SJCRH30 (cell line): ENCODE measurements around the gene ING3. TPM values are rescaled to one million over a fixed set of nuclear protein-coding genes. Genes with fewer than 3 reads are reported as not detected.

ENCODE experiments used
- DNase-seq, 2 experiments: peaks; one replicate each; pipeline ENCODE4 v3.0.0-alpha.2; 2015 to 2020
- H3K27ac ChIP-seq: fragments of 250-450 bp; sonication (Bioruptor Pico); 2 replicates; pipeline ENCODE4 v1.5.1; 2020; ENCODE audit warnings: mild to moderate bottlenecking, moderate library complexity
- H3K27me3 ChIP-seq: fragments of 250-450 bp; sonication (Bioruptor Pico); 2 replicates; pipeline ENCODE4 v1.5.1; 2020; ENCODE audit warnings: mild to moderate bottlenecking, moderate library complexity
- H3K36me3 ChIP-seq: fragments of 250-450 bp; sonication (Bioruptor Pico); 2 replicates; pipeline ENCODE4 v1.5.1; 2020; ENCODE audit warnings: mild to moderate bottlenecking, moderate library complexity
- H3K4me1 ChIP-seq: fragments of 250-450 bp; sonication (Bioruptor Pico); 2 replicates; pipeline ENCODE4 v1.5.1; 2020; ENCODE audit warnings: mild to moderate bottlenecking, moderate library complexity
- H3K4me3 ChIP-seq: fragments of 250-450 bp; sonication (Bioruptor Pico); 2 replicates; pipeline ENCODE4 v1.5.1; 2020; ENCODE audit warnings: mild to moderate bottlenecking, moderate library complexity
- H3K9me3 ChIP-seq: fragments of 250-450 bp; sonication (Bioruptor Pico); replicated peaks from 2 replicates; pipeline ENCODE4 v1.5.1; 2020; ENCODE audit warnings: mild to moderate bottlenecking, moderate library complexity
- total RNA-seq: library from RNA; depleted of rRNA; stranded (reverse); fragments of >200 nt; shearing (Covaris generic); gene quantifications from 2 replicates; pipeline ENCODE4 v1.2.3, GENCODE V29; 2014

Gene ING3
- total RNA-seq, 1 experiment from 2014 or later = 40.1 TPM

DNA sequence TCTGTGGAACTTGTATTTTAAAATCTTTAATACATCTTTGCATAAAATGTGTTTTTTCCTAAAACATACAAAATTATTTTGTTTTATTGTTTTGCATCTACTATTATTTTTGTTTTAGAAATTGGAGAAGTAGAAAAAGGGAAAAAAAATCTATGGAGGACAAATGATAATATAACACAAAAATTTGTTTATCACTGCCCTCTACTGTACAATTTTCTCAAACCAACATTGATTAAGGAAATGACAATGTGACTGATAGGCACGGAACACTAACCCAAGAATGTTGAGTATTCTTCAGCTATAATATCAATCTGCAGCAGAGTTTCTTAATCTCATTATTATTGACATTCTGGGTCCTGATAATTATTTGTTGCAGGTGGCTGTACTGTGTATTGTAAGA is 9.5 kb upstream of the ING3 start:
- no peaks in the 10 kb centered on the region for H3K27me3 ChIP-seq
- H3K27ac ChIP-seq = no peak overlapping the region
- no peaks in the 10 kb centered on the region for H3K36me3 ChIP-seq
- DNase-seq = peak in 1 of 2 experiments; percentile 64
- H3K9me3 ChIP-seq = no peaks in the 10 kb centered on the region
- H3K4me1 ChIP-seq = no peaks in the 10 kb centered on the region; the same call in 1 of the 2 replicates
- no peak overlapping the region for H3K4me3 ChIP-seq

DNA sequence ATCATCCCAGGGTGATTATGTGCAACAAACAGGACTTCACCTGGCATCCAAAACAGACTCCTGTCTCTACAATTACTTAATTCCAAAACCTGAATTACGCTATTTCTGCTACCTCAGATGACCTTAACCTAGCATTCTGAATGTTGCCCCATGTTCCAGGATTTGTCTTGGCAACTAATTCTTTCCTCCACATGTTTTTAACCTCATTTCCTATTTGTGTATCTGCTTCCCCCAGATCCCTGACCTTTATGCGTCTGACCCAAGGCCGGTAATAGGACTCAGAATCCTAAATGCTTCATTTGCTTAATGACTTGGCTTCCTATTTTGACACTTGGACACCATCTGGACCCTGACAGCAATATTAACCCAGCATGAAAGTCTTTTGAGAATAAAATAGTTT is 8.7 kb upstream of the ING3 start:
- Histone ChIP-seq H3K27ac (no peak overlapping the region), H3K27me3 (no peaks in the 10 kb centered on the region), H3K4me1 (no peaks in the 10 kb centered on the region; the same call in 1 of the 2 replicates), H3K36me3 (no peaks in the 10 kb centered on the region), H3K4me3 (no peak overlapping the region), H3K9me3 (no peaks in the 10 kb centered on the region)
- DNase-seq = no peak

DNA sequence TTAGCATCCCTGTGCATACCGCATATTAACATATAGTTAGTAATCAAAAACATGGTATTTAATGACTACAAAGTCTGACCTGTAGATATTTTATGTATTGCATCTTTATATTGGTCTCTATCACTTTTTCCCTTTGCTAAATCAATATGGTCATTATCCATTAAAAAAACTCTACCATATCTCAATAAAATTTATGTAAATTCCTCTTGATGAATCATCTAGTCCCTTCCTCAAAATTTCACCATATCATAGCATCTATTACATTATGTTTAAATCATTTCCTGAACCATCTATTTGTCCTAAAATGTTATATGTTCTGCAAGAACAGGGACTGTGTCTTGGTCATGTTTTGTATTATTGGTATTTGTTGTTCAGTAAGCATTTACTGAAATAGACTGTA is 7.7 kb upstream of the ING3 start:
- no peaks in the 10 kb centered on the region; the same call in 1 of the 2 replicates for H3K4me1 ChIP-seq
- no peaks in the 10 kb centered on the region for H3K36me3 ChIP-seq
- no peak overlapping the region for H3K4me3 ChIP-seq
- DNase-seq = no peak
- H3K27ac ChIP-seq = no peak overlapping the region
- no peaks in the 10 kb centered on the region for H3K27me3 ChIP-seq
- no peaks in the 10 kb centered on the region for H3K9me3 ChIP-seq

DNA sequence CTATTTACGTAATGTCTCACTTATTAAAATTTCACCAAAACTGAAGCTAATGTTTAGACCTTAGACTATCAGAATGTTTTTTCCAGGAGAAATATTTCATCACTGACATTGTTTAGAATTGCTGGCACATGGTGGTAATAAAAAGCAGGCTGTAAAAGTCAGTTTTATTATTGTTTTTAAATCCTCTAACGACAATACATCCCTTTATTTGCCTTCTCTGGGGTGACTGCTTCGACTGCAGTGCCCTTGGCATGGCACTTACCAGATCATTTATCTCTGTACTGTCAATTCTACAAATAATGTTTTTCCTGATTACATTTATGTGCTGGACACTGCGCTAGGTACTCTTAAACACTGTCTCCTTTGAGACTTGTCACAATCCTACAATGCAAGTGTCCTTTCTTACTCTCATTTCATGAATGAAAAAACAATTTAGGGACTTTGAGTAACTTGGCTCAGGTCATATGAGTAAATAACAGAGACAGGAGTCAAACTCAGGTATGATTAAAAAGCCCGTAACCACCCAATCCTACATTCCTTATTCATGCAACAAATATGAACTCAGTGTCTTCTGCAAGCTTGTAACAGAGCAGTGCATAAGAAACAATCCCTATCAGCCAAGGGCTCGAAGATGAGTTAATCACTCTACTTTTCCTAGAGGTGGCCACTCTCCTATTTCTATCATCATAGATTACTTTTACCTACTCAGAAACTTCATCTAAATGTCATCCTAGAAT is 5.6 kb upstream of the ING3 start:
- Histone ChIP-seq H3K27me3 (no peaks in the 10 kb centered on the region), H3K4me1 (peaks cover 4% of the 10 kb centered on the region; the same call in 1 of the 2 replicates), H3K4me3 (no peak overlapping the region), H3K9me3 (no peaks in the 10 kb centered on the region), H3K27ac (no peak overlapping the region), H3K36me3 (no peaks in the 10 kb centered on the region)
- DNase-seq = no peak

DNA sequence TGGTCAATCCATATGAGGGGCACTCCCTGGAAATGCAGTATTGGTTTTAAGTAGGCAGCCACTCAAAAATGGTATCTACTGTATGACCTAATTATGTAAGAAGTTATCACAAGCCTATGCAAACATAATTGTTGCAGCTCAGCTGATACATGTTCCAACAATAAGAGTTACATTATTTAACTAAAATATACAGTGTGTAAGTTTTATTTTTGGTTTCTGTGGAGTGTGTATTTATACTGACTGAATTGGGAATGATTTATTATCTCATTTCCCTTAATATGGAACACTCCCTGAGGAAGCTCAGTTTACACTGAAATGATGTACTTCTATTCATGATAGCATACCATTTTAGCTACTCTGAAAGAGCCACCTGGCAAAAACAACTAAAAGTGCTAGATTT is 2.6 kb upstream of the ING3 start:
- H3K27ac ChIP-seq = no peak overlapping the region
- H3K4me1 ChIP-seq = peaks cover 4% of the 10 kb centered on the region
- no peak for DNase-seq
- H3K27me3 ChIP-seq = no peaks in the 10 kb centered on the region
- peaks cover 7% of the 10 kb centered on the region for H3K36me3 ChIP-seq
- no peaks in the 10 kb centered on the region for H3K9me3 ChIP-seq
- H3K4me3 ChIP-seq = no peak overlapping the region

DNA sequence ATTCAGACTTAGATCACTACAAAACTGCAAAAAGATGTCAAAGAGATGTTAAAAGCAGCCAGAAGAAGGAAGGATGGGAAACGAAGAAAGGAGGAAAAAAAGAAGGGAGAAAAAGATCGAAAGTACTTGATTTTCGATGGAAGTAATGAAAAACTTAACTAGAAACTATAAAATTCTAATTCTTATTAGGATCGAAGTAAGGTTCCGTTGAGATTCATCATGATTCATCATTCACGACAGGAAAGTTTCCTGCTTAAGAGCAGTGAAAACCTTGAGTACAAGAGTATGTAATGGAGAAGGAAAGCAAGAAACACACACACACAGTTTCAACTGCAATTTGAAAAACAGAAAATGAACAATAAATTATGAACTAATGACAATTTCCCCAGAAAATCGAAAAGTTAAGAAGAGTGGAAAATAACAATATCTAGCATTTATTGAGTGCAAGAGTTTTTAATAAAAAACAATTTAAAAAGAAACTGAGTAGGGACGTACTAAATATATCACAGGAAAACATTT is 1.1 kb upstream of the ING3 start:
- Histone ChIP-seq H3K4me3 (peak overlapping the region; percentile 70), H3K4me1 (peaks cover 4% of the 10 kb centered on the region), H3K36me3 (peaks cover 21% of the 10 kb centered on the region), H3K27ac (no peak overlapping the region; the same call in 1 of the 2 replicates), H3K9me3 (no peaks in the 10 kb centered on the region), H3K27me3 (no peaks in the 10 kb centered on the region)
- DNase-seq = no peak

DNA sequence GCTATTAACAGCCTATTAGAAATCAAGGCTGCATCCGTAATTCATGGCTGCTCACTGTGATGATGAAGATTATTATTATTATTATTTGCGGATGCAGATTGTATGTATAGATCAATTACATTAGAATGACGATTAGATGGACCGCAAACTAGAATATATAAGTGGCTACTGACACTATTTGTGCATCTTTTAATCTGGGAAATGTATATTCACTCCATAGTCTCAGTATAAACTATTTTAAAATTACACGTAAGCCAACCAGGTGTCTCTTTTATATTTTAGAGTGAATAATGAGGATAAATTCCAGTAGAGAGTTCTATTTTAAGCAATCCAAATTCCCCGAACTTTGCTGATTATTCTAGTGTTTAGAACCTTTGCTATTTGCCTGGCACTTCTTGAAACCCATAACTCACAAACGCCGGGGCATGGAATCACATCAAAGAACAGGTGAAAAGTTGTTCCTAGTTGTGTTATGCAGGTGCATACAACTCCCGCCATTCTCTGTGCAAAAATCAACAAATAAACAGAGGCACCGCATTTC is 509 bp upstream of the ING3 start:
- Histone ChIP-seq H3K36me3 (peaks cover 21% of the 10 kb centered on the region), H3K27me3 (no peaks in the 10 kb centered on the region), H3K4me1 (peaks cover 4% of the 10 kb centered on the region), H3K9me3 (no peaks in the 10 kb centered on the region), H3K27ac (peak overlapping the region; percentile 97), H3K4me3 (peak overlapping the region; percentile 70)
- DNase-seq = peak in 1 of 2 experiments; percentile 15

DNA sequence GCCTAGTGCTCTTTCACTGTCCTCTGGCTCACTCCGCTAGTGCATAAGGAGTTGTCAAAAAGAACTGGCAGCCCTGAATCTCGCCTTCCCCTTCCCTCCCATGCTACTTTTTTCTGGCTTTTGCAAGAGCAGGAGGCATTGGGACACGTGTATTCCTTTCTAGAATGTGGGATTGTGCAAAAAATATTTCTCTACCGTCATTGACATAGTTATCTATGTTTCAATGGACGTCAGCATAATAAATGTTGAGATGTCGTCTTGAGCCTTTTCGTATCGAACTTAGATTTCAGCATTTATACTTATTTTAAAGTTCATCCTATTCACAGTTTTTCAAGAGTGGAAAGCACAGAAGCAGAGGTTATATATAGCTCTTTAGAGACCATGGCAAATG is 727 bp downstream of the ING3 start:
- Histone ChIP-seq H3K4me3 (peak overlapping the region; percentile 70), H3K4me1 (peaks cover 4% of the 10 kb centered on the region), H3K9me3 (no peaks in the 10 kb centered on the region), H3K27me3 (no peaks in the 10 kb centered on the region), H3K36me3 (peaks cover 33% of the 10 kb centered on the region), H3K27ac (no peak overlapping the region)
- DNase-seq = no peak

DNA sequence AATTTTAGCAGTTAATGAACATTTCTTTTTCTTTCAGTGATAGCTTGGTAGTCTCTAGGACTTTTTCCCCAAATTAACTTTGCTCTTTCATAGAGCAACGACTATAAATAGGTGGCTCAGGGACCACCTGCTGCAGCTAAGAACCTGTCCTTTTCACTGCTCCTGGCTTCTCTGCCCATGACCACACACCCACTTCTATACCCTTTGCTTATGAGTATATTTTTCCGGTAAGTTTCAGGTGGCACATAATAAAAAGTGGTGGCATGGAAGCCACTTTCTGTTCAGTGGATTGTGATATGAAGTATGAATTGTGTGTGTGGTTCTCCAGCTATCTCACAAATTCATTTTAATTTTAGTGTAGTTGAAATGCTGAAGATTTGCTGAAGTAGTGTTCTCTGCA is 1.2 kb downstream of the ING3 start:
- Histone ChIP-seq H3K27ac (no peak overlapping the region), H3K9me3 (no peaks in the 10 kb centered on the region), H3K36me3 (peaks cover 38% of the 10 kb centered on the region), H3K27me3 (no peaks in the 10 kb centered on the region), H3K4me3 (peak overlapping the region; percentile 70), H3K4me1 (peaks cover 4% of the 10 kb centered on the region)
- no peak for DNase-seq

DNA sequence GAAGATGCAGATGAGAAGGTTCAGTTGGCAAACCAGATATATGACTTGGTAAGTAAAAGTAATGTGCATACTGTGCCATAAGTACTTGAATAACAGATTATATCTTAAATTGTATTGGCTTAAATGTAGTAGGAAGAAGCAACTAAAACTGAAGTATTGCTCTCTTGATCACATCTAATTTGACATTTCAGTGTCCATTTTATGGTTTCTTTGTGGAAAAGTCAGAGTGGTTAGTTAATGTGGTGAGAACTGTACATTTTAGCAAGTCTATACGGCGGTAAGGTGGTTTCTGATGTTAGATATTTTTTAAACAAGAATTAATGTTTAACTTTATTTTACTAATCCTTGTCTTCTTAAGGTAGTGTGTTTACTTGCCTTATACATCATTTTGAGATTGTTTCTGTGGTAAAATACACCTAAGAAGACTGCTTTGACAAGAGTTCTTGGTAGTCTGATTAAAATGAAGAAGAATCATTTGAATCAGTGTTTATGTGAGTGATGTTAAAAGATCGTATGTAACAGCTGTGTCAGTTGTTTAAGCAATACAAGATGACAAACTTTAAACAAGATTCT is 5.1 kb downstream of the ING3 start:
- H3K4me3 ChIP-seq = no peak overlapping the region
- no peak for DNase-seq
- no peaks in the 10 kb centered on the region for H3K27me3 ChIP-seq
- H3K27ac ChIP-seq = no peak overlapping the region
- H3K9me3 ChIP-seq = no peaks in the 10 kb centered on the region
- H3K4me1 ChIP-seq = no peaks in the 10 kb centered on the region; the same call in 1 of the 2 replicates
- H3K36me3 ChIP-seq = peaks cover 56% of the 10 kb centered on the region

DNA sequence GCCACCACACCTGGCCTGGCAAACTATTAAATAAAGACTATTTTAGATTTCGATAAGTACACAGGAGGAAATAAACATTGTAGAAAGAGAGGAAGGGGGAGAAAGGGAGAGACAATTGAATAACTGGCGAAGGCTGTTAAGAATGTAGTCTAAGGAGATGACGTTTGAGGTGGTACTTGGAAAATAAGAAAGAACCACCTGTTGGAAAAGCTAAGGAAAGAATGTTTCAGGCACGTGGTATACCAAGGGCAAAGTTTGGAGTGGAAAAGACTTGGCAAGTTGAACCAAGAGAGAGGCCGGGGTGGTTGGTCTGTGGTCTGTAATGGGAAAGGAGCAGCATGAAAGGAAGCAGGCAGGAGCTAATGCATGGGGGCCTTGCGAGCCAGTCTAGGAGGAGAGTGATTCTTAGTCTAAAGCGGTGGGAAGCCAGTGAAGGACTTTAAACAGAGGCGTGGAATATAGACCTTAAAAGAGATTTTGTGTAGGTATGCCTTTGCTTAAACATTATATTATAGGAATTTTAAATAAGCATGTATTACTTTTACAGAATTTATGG is 9.4 kb downstream of the ING3 start:
- no peaks in the 10 kb centered on the region for H3K9me3 ChIP-seq
- peaks cover 35% of the 10 kb centered on the region for H3K36me3 ChIP-seq
- H3K4me3 ChIP-seq = no peak overlapping the region
- DNase-seq = no peak
- H3K4me1 ChIP-seq = no peaks in the 10 kb centered on the region
- no peak overlapping the region for H3K27ac ChIP-seq
- H3K27me3 ChIP-seq = no peaks in the 10 kb centered on the region

DNA sequence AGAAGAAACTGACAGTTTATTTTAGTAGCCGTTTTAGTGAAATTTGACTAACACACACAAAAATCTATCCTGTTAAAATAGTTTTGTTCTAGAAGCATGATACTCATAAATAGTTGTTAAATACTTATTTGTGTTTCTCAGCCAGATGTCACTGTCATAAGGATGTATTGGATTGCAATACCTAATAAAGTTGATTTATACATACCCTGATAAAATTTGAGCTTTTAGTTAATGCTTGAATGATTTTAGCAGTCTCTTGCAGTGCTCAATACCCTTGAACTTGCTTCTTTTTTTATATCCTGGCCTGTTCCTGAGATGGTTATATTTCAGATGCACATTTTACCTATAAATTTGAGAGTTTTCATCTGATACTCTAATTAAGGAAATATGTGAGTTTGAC is 10.1 kb downstream of the ING3 start:
- no peak for DNase-seq
- Histone ChIP-seq H3K27me3 (no peaks in the 10 kb centered on the region), H3K9me3 (no peaks in the 10 kb centered on the region), H3K4me1 (no peaks in the 10 kb centered on the region), H3K36me3 (peaks cover 35% of the 10 kb centered on the region), H3K27ac (no peak overlapping the region), H3K4me3 (no peak overlapping the region)

DNA sequence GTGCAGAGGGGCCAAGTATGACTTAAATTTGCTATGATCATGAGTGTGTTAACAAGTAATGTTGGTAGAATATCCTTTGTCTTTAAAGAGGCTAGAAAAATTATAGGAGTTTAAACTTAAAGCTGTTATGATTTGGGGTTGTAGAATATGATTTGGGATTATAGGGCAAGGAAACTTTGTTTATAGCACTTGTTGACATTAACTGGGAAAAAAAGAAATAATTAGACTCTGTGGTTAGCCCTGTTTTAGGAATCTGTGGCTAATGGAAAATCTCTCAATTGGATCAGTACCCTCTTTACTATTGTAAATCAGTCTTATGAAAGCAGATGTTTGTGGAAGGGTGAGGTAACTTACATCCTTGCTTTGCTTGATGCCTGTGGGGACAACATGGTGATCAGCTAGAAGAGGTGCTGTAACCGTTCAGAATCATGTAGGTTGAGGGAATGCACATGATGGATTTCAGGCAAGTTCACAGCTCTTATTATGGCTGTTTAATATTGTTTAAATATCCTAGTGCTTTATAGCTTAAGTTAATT is 11.1 kb downstream of the ING3 start:
- Histone ChIP-seq H3K9me3 (no peaks in the 10 kb centered on the region), H3K27ac (no peak overlapping the region), H3K4me3 (no peak overlapping the region), H3K27me3 (no peaks in the 10 kb centered on the region), H3K4me1 (no peaks in the 10 kb centered on the region), H3K36me3 (peaks cover 27% of the 10 kb centered on the region)
- no peak for DNase-seq

DNA sequence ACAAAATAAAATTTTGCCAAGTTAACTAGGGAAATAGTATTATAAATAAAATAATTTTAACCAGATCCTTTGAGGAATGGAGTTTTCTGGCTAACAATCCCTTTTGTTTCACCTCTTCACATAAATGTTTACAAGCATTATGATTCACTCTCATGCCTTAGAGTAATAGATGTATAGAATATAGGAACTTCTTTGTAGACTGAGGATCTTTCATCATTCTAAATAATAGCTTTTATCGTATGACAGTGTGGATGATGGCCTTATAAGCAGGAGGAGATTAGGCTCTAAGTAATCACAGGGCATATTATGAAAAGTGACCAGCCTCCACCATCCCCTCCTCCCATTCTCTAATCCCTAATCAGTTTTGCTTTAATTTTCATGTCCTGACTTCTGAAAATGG is 13.5 kb downstream of the ING3 start:
- Histone ChIP-seq H3K4me3 (no peak overlapping the region), H3K36me3 (peaks cover 29% of the 10 kb centered on the region), H3K9me3 (no peaks in the 10 kb centered on the region), H3K4me1 (no peaks in the 10 kb centered on the region), H3K27me3 (no peaks in the 10 kb centered on the region), H3K27ac (no peak overlapping the region)
- no peak for DNase-seq

DNA sequence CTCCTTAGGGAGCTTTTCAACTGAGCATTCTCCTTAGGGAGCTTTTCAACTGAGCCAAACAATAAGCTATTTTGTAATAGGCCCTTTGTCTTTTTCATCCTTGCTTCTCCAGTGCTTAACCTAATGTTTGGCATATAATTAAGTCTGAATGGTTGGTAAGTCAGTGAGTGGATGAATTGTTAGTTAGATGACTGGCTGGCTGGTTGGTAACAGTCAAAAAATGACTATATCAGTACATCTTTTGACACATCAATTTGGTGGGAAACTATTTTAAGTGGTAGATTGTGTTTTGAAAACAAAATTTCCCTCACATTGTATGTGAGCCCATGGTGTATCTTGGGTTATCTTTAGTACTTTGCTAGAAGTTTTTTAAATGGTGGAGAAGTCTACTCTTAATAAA is 16.4 kb downstream of the ING3 start:
- no peaks in the 10 kb centered on the region for H3K9me3 ChIP-seq
- no peaks in the 10 kb centered on the region for H3K27me3 ChIP-seq
- peaks cover 53% of the 10 kb centered on the region for H3K36me3 ChIP-seq
- no peak overlapping the region for H3K4me3 ChIP-seq
- no peak for DNase-seq
- H3K27ac ChIP-seq = no peak overlapping the region
- no peaks in the 10 kb centered on the region for H3K4me1 ChIP-seq
